Measurements from ENCODE around the gene ACP2. TPM values are rescaled to one million over a fixed set of nuclear protein-coding genes. Genes with fewer than 3 reads are reported as not detected.

The ACP2 gene, protein sequence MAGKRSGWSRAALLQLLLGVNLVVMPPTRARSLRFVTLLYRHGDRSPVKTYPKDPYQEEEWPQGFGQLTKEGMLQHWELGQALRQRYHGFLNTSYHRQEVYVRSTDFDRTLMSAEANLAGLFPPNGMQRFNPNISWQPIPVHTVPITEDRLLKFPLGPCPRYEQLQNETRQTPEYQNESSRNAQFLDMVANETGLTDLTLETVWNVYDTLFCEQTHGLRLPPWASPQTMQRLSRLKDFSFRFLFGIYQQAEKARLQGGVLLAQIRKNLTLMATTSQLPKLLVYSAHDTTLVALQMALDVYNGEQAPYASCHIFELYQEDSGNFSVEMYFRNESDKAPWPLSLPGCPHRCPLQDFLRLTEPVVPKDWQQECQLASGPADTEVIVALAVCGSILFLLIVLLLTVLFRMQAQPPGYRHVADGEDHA
- total RNA-seq = 10 to 100 TPM; 27.9 to 28.8 TPM

GRCh38 chr11:47248664-47249377 is at the start of gene ACP2:
Gene ACP2, minus strand, starts transcription at chr11:47248814. Its CDS starts 25 bp downstream, at chr11:47248789.

GRCh38 chr11:47269829-47270305 is 21.3 kb upstream of the ACP2 start, which contains the start of gene MADD:
Gene MADD, plus strand, starts transcription at chr11:47270133.

DNA sequence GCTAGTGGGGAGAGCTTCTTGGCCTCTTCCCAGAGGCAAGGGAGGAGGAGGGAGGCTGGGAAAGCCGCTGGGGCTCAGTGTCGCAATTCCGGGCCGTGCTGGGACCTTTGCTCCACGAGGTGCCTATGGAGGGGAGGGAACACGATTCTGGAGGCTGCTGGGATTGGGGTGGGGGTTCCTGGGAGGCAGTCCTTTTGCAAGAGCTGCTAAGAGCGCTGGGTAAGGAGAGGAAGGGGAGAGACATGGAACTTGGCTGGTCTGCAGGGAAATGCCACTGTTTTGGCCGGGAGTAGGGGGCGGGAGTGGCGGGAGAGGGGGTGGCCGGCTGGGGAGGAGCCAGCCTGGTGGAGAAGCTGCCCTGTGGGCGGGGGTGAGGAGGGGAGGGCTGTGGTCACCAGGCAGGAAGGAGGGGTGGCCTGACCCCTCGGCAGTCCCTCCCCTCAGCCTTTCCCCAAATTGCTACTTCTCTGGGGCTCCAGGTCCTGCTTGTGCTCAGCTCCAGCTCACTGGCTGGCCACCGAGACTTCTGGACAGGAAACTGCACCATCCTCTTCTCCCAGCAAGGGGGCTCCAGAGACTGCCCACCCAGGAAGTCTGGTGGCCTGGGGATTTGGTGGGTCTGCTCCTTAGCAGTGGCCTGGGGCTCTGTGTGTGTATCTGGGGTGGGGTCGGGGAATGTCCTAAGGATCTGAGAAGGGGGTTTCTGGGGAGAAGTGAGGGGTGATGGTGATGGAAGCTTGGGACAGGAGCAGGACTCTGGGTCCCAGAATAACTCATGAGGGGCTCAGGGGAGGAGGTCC is 9.1 kb upstream of the ACP2 start, which contains the start of gene NR1H3:
TSS of gene NR1H3 (plus strand) at position 480 of the 800 bp plus-strand sequence. CDS start 1,221 bp downstream, outside the sequence.

Other genes with a start within 250 kb of the ACP2 start
- 10 to 100 TPM; 95.2 to 97.7 TPM for gene ARFGAP2, start 71.9 kb downstream of the ACP2 start, total RNA-seq
- 1 to 10 TPM; 2.3 to 3.5 TPM for gene PACSIN3, start 62.4 kb downstream of the ACP2 start, total RNA-seq
- gene DDB2, start 33.8 kb downstream of the ACP2 start, total RNA-seq = 100 to 1,000 TPM; 129 to 138 TPM
- 10 to 100 TPM; 10.4 to 12.7 TPM for gene NR1H3, start 9.2 kb upstream of the ACP2 start, total RNA-seq
- 10 to 100 TPM; 84.0 to 91.9 TPM for gene MADD, start 21.3 kb upstream of the ACP2 start, total RNA-seq
- gene MYBPC3, start 103.9 kb upstream of the ACP2 start, total RNA-seq = not detected
- gene SPI1, start 129.7 kb upstream of the ACP2 start, total RNA-seq = not detected
- 10 to 100 TPM; 24.7 to 28.9 TPM for gene SLC39A13, start 159.8 kb upstream of the ACP2 start, total RNA-seq
- 100 to 1,000 TPM; 105 to 106 TPM for gene PSMC3, start 177.6 kb upstream of the ACP2 start, total RNA-seq
- gene RAPSN, start 200.3 kb upstream of the ACP2 start, total RNA-seq = under 1 TPM; 0.53 to 0.73 TPM

All from activated naive CD4-positive, alpha-beta T cell treated with anti-CD3 and anti-CD28 coated beads, Interleukin-2, amount 10 ng/mL, durations not matched to agents 5 hours and 36 hours (primary cell).